Type B pancreatic cell (in vitro differentiated cells): ENCODE data around the gene MEA1. TPM values are rescaled to one million over a fixed set of nuclear protein-coding genes. Genes with fewer than 3 reads are reported as not detected.
"Not testable (repeated sequence)": the region's sequence is repeated elsewhere in the genome, so short reads cannot be mapped to it uniquely, and the experiment has no call there.

Experiments
- DNase-seq: peaks from one replicate; pipeline ENCODE4 v3.0.0; 2021; ENCODE audit warnings: mixed read lengths; ENCODE audit not compliant: unreplicated experiment; ENCODE audit errors: extremely low spot score
- H3K27ac Mint-ChIP-seq: 2 replicates; pipeline ENCODE4 v1.8.0; 2021; ENCODE audit warnings: mild to moderate bottlenecking, mixed read lengths
- H3K27me3 Mint-ChIP-seq: 2 replicates; pipeline ENCODE4 v1.8.0; 2021; ENCODE audit warnings: mixed read lengths
- H3K36me3 Mint-ChIP-seq: 2 replicates; pipeline ENCODE4 v1.8.0; 2021; ENCODE audit warnings: mixed read lengths
- H3K4me1 Mint-ChIP-seq: one replicate; pipeline ENCODE4 v1.8.0; 2021; ENCODE audit warnings: mixed read lengths; ENCODE audit not compliant: unreplicated experiment
- H3K4me3 Mint-ChIP-seq: 2 replicates; pipeline ENCODE4 v1.8.0; 2021; ENCODE audit warnings: mild to moderate bottlenecking, mixed read lengths
- H3K9me3 Mint-ChIP-seq: 2 replicates; pipeline ENCODE4 v1.8.0; 2021; ENCODE audit warnings: mixed read lengths
- CTCF ChIP-seq: fragments of 200-600 bp; sonication (generic); conservative IDR thresholded peaks from 2 replicates; pipeline ENCODE4 v1.5.0; 2021; ENCODE audit warnings: antibody characterized with exemption, mild to moderate bottlenecking
- total RNA-seq: library from RNA; stranded (reverse); gene quantifications from 2 replicates; pipeline ENCODE4 v1.2.1, GENCODE V29; 2021; ENCODE audit warnings: low replicate concordance

Gene MEA1
- total RNA-seq, 1 donor from 2014 or later: 67.5 TPM

- Mint-ChIP-seq H3K4me3 (no peak overlapping the region), H3K9me3 (no peaks in the 10 kb centered on the region), H3K4me1 (no peaks in the 10 kb centered on the region), H3K36me3 (peaks cover 10% of the 10 kb centered on the region), H3K27me3 (no peaks in the 10 kb centered on the region), H3K27ac (no peak overlapping the region)
- DNase-seq: no peak
- TF ChIP-seq CTCF: no peak
Measured at GRCh38 chr6:43006251-43006650, 7.5 kb downstream of the MEA1 start.

GRCh38 chr6:43005844-43006243 lies 7.9 kb downstream of the MEA1 start:
- DNase-seq: no peak
- H3K9me3 Mint-ChIP-seq: no peaks in the 10 kb centered on the region
- H3K27me3 Mint-ChIP-seq: no peaks in the 10 kb centered on the region
- no peak overlapping the region for H3K27ac Mint-ChIP-seq
- H3K36me3 Mint-ChIP-seq: peaks cover 10% of the 10 kb centered on the region
- no peaks in the 10 kb centered on the region for H3K4me1 Mint-ChIP-seq
- no peak overlapping the region for H3K4me3 Mint-ChIP-seq
- TF ChIP-seq CTCF: no peak

- TF ChIP-seq CTCF: no peak
- Mint-ChIP-seq H3K27me3 (no peaks in the 10 kb centered on the region), H3K9me3 (no peaks in the 10 kb centered on the region), H3K27ac (no peak overlapping the region), H3K4me3 (no peak overlapping the region), H3K36me3 (peaks cover 5% of the 10 kb centered on the region), H3K4me1 (no peaks in the 10 kb centered on the region)
- DNase-seq: no peak
Measured at GRCh38 chr6:43001843-43002242, 11.9 kb downstream of the MEA1 start.

- H3K4me1 Mint-ChIP-seq, H3K27ac Mint-ChIP-seq, H3K4me3 Mint-ChIP-seq, H3K36me3 Mint-ChIP-seq, DNase-seq, H3K9me3 Mint-ChIP-seq, H3K27me3 Mint-ChIP-seq: not testable (repeated sequence)
Measured at GRCh38 chr6:42998205-42998604, 15.5 kb downstream of the MEA1 start.

- H3K27me3 Mint-ChIP-seq: no peaks in the 10 kb centered on the region
- DNase-seq: no peak
- no peak for TF ChIP-seq CTCF
- no peak overlapping the region for H3K27ac Mint-ChIP-seq
- peaks cover 3% of the 10 kb centered on the region for H3K4me1 Mint-ChIP-seq
- H3K4me3 Mint-ChIP-seq: no peak overlapping the region
- peaks cover 3% of the 10 kb centered on the region for H3K36me3 Mint-ChIP-seq
- H3K9me3 Mint-ChIP-seq: no peaks in the 10 kb centered on the region
Measured at GRCh38 chr6:42996513-42996912, 17.2 kb downstream of the MEA1 start.

GRCh38 chr6:42993445-42993844 lies 20.3 kb downstream of the MEA1 start:
- Mint-ChIP-seq H3K4me1 (peaks cover 8% of the 10 kb centered on the region), H3K27ac (no peak overlapping the region), H3K9me3 (no peaks in the 10 kb centered on the region), H3K36me3 (peaks cover 8% of the 10 kb centered on the region), H3K27me3 (no peaks in the 10 kb centered on the region), H3K4me3 (no peak overlapping the region)
- no peak for TF ChIP-seq CTCF
- DNase-seq: no peak
